ENCODE measurements around the gene ADGRF4.

Gene ADGRF4

DNA sequence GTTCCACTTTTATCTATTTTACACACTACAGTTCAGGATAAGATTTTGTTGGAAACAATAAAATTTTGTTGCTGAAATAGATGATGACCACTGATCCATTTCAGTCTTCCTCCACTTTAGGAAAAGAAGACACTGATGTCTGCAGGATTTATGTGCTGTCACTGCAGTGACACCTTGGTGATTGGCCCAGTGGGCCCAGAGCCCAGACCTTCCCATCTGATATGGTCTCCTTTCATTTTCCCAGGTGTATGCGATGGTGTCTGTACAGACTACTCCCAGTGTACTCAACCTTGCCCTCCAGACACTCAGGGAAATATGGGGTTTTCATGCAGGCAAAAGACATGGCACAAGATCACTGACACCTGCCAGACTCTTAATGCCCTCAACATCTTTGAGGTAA lies 19.6 kb upstream of the ADGRF4 start:
- no peaks in the 10 kb centered on the region for H3K36me3 ChIP-seq (ENCODE audit: control insufficient read depth, insufficient read depth, low read length)
- DNase-seq (ENCODE audit: extremely low read depth, insufficient read length), result no peak
- H3K4me3 ChIP-seq (replicated peaks; ENCODE audit: low read depth, low read length), result no peak overlapping the region
- H3K27me3 ChIP-seq (replicated peaks; ENCODE audit: control insufficient read depth, insufficient read depth, low read length), result no peaks in the 10 kb centered on the region; the same call in 1 of the 2 replicates
- TF ChIP-seq, protein P1, sequence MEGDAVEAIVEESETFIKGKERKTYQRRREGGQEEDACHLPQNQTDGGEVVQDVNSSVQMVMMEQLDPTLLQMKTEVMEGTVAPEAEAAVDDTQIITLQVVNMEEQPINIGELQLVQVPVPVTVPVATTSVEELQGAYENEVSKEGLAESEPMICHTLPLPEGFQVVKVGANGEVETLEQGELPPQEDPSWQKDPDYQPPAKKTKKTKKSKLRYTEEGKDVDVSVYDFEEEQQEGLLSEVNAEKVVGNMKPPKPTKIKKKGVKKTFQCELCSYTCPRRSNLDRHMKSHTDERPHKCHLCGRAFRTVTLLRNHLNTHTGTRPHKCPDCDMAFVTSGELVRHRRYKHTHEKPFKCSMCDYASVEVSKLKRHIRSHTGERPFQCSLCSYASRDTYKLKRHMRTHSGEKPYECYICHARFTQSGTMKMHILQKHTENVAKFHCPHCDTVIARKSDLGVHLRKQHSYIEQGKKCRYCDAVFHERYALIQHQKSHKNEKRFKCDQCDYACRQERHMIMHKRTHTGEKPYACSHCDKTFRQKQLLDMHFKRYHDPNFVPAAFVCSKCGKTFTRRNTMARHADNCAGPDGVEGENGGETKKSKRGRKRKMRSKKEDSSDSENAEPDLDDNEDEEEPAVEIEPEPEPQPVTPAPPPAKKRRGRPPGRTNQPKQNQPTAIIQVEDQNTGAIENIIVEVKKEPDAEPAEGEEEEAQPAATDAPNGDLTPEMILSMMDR (IDR thresholded peaks at IDR 0.05; ENCODE audit: insufficient read depth, low read length, poor library complexity, severe bottlenecking), result no peak

DNA sequence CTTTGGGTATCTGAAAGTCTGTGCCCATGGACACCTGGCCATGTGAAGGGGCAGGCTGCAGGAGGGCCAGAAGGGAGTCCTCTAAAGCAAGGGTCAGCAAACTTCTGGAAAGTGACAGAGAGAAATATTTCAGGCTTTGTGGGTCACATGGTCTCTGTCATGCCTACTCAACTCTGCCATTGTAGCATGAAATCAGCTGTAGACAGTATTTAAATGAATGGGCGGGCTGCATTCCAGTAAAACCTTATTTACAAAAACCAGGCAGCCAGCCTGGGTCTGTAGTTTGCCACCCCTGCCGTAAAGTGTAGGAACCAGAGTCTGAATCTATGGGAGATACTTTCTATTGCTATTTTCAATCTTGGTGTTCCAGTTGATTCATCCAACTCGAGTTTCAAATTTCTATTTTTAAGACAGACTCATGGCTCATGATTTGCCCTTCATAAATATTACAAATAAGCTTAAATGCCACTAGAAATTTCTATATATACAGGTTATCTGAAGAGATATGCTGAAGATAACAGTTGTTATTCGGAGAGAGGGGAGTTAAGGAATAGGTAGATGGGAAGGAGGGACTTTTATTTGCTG lies 19.0 kb upstream of the ADGRF4 start:
- Histone ChIP-seq H3K36me3 (ENCODE audit: control insufficient read depth, insufficient read depth, low read length) (no peaks in the 10 kb centered on the region), H3K4me3 (replicated peaks; ENCODE audit: low read depth, low read length) (no peak overlapping the region), H3K27me3 (replicated peaks; ENCODE audit: control insufficient read depth, insufficient read depth, low read length) (no peaks in the 10 kb centered on the region; the same call in 1 of the 2 replicates)
- TF ChIP-seq, protein P1 (IDR thresholded peaks at IDR 0.05; ENCODE audit: insufficient read depth, low read length, poor library complexity, severe bottlenecking), result no peak
- DNase-seq (ENCODE audit: extremely low read depth, insufficient read length), result no peak

DNA sequence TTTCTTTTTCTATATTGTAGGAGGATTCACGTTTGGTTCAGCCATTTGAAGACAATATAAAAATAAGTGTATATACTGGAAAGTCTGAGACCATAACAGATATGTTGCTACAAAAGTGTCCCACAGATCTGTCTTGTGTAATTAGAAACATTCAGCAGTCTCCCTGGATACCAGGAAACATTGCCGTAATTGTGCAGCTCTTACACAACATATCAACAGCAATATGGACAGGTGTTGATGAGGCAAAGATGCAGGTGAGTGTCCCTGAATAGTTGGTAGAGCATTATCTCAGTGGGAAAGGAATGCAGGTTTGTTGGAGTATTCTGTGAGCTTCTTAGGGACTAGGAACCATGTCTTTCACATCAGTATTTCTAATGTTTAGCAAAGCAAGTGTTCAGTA lies 18.3 kb upstream of the ADGRF4 start:
- Histone ChIP-seq H3K27me3 (replicated peaks; ENCODE audit: control insufficient read depth, insufficient read depth, low read length) (no peaks in the 10 kb centered on the region; the same call in 1 of the 2 replicates), H3K36me3 (ENCODE audit: control insufficient read depth, insufficient read depth, low read length) (no peaks in the 10 kb centered on the region), H3K4me3 (replicated peaks; ENCODE audit: low read depth, low read length) (no peak overlapping the region)
- TF ChIP-seq, protein P1 (IDR thresholded peaks at IDR 0.05; ENCODE audit: insufficient read depth, low read length, poor library complexity, severe bottlenecking), result no peak
- DNase-seq (ENCODE audit: extremely low read depth, insufficient read length), result no peak

DNA sequence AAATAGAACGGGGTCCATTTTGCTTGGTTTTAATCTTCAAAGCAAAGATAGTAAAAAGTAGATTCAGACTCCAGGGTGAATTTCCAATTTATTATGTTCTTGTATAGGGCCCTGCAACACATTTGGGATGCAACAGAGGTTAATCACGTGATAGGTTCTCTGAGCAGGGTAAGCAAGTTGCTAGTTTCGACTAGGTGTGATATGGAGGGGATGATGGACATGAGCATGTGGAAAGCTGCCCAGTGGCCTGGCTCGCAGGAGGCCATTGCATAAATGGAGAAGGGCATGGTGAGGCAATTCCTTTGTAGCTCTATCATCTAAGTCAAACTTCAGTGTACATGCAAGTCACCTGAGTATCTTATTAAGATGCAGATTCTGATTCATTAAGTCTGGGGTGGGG lies 17.7 kb upstream of the ADGRF4 start:
- no peak for DNase-seq (ENCODE audit: extremely low read depth, insufficient read length)
- Histone ChIP-seq H3K4me3 (replicated peaks; ENCODE audit: low read depth, low read length) (no peak overlapping the region), H3K36me3 (ENCODE audit: control insufficient read depth, insufficient read depth, low read length) (no peaks in the 10 kb centered on the region), H3K27me3 (replicated peaks; ENCODE audit: control insufficient read depth, insufficient read depth, low read length) (no peaks in the 10 kb centered on the region; the same call in 1 of the 2 replicates)
- TF ChIP-seq, protein P1 (IDR thresholded peaks at IDR 0.05; ENCODE audit: insufficient read depth, low read length, poor library complexity, severe bottlenecking), result no peak

DNA sequence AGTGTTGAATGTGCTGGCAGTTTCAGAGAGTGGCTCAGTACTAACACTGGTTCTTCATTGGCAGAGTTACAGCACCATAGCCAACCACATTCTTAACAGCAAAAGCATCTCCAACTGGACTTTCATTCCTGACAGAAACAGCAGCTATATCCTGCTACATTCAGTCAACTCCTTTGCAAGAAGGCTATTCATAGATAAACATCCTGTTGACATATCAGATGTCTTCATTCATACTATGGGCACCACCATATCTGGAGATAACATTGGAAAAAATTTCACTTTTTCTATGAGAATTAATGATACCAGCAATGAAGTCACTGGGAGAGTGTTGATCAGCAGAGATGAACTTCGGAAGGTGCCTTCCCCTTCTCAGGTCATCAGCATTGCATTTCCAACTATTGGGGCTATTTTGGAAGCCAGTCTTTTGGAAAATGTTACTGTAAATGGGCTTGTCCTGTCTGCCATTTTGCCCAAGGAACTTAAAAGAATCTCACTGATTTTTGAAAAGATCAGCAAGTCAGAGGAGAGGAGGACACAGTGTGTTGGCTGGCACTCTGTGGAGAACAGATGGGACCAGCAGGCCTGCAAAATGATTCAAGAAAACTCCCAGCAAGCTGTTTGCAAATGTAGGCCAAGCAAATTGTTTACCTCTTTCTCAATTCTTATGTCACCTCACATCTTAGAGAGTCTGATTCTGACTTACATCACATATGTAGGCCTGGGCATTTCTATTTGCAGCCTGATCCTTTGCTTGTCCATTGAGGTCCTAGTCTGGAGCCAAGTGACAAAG lies 17.0 kb upstream of the ADGRF4 start:
- Histone ChIP-seq H3K4me3 (replicated peaks; ENCODE audit: low read depth, low read length) (no peak overlapping the region), H3K36me3 (ENCODE audit: control insufficient read depth, insufficient read depth, low read length) (no peaks in the 10 kb centered on the region), H3K27me3 (replicated peaks; ENCODE audit: control insufficient read depth, insufficient read depth, low read length) (no peaks in the 10 kb centered on the region; the same call in 1 of the 2 replicates)
- no peak for DNase-seq (ENCODE audit: extremely low read depth, insufficient read length)
- TF ChIP-seq, protein P1 (IDR thresholded peaks at IDR 0.05; ENCODE audit: insufficient read depth, low read length, poor library complexity, severe bottlenecking), result no peak

Measured in GM06990 (cell line).